ENCODE results near the gene OTOG. TPM values are rescaled to one million over a fixed set of nuclear protein-coding genes. Genes with fewer than 3 reads are reported as not detected.

The OTOG gene
- total RNA-seq, 6 experiments from 2014 or later, result not detected

DNA sequence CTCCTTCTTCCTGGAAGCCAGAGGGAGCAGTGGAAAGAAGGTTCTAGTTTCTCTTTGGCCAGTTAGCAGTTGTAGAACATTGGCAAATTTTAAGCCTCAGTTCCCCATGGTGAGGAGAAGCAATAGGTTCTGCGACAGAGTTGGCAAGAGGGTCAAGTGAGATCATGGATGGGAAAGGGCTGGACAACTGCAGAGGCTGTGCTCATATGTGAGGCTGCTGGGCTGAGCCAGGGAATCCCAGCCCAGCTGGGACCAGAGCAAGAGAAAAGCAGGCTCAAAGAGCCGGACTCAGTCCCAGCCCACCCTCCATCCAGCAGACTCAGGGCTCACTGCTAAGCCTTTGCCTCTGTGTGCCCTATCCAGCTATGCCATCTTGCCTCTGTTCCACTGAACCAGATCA is 105.5 kb downstream of the OTOG start:
- WGBS (ENCODE audit: insufficient coverage, low coverage, low lambda C conversion rate, missing lambda C conversion rate), result 34% methylated on average over 2 of the region's 2 CpGs
- Histone ChIP-seq H3K9me3 (no peaks in the 10 kb centered on the region), H3K4me1 (no peaks in the 10 kb centered on the region), H3K4me3 (no peak overlapping the region), H3K36me3 (no peaks in the 10 kb centered on the region), H3K27ac (no peak overlapping the region), H3K27me3 (no peaks in the 10 kb centered on the region)
- intact Hi-C loops (cut with DNase I), result no loop called here
- DNase-seq (no peak), ATAC-seq (no peak)
- TF ChIP-seq POLR2A (IDR thresholded peaks at IDR 0.05), result no peak
- TF ChIP-seq CTCF (IDR thresholded peaks at IDR 0.05), result no peak

DNA sequence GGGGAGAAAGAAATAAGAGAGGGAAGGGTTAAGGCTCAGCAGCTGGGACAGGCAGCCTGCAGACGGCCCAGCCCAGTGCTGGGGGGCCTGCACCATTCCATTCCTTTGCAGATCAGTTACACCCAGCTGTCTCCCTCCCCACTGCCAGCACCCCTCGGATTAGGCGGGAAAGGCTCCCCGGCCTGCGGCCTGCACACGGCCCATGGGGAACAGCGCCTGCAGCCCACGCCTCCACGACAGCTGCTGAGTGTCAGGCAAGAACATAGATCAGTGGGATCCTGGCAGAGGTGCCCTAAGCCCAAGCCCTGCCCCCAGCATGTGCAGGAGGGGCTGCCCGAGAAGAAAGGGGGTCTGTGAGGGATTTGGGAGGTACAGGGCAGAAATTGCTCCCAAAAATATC is 106.6 kb downstream of the OTOG start:
- Histone ChIP-seq H3K27ac (no peak overlapping the region), H3K9me3 (no peaks in the 10 kb centered on the region), H3K27me3 (no peaks in the 10 kb centered on the region), H3K36me3 (no peaks in the 10 kb centered on the region), H3K4me3 (no peak overlapping the region), H3K4me1 (no peaks in the 10 kb centered on the region)
- DNase-seq (no peak), ATAC-seq (no peak)
- intact Hi-C loops (cut with DNase I), result no loop called here
- WGBS (ENCODE audit: insufficient coverage, low coverage, low lambda C conversion rate, missing lambda C conversion rate), result 17% methylated on average over 1 of the region's 10 CpGs
- TF ChIP-seq POLR2A (IDR thresholded peaks at IDR 0.05), result no peak

DNA sequence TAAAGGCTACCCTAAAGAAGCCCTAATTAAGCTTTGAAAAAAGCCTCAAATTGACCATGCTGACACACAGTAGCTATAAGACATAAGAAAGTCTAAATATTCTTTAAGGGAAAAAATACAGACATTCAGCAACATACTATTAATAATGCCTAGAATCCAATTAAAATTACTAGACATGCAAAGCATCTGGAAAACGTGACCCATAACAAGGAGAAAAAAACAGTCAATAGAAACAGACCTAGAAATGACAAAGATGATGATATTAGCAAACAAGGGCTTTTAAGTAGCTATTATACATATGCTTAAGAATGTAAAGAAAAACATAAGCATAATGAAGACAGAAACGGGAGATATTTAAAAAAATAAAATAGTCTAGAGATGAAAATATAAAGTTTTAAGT is 108.6 kb downstream of the OTOG start:
- intact Hi-C loops (cut with DNase I), result no loop called here
- TF ChIP-seq CTCF (IDR thresholded peaks at IDR 0.05) (no peak), POLR2A (IDR thresholded peaks at IDR 0.05) (no peak)
- 35% methylated on average over 2 of the region's 2 CpGs for WGBS (ENCODE audit: insufficient coverage, low coverage, low lambda C conversion rate, missing lambda C conversion rate)
- Histone ChIP-seq H3K4me1 (no peaks in the 10 kb centered on the region), H3K36me3 (no peaks in the 10 kb centered on the region), H3K27me3 (no peaks in the 10 kb centered on the region), H3K4me3 (no peak overlapping the region), H3K27ac (no peak overlapping the region), H3K9me3 (no peaks in the 10 kb centered on the region)
- no peak for ATAC-seq
- DNase-seq, result no peak

GRCh38 chr11:17658211-17658610 is 111.2 kb downstream of the OTOG start:
- no peak overlapping the region for H3K4me3 ChIP-seq
- H3K36me3 ChIP-seq, result no peaks in the 10 kb centered on the region
- intact Hi-C loops (cut with DNase I), result no loop called here
- no peak for TF ChIP-seq POLR2A (IDR thresholded peaks at IDR 0.05)
- no peak for TF ChIP-seq CTCF (IDR thresholded peaks at IDR 0.05)
- no peak for DNase-seq
- H3K27ac ChIP-seq, result no peak overlapping the region
- ATAC-seq, result no peak
- no peaks in the 10 kb centered on the region for H3K9me3 ChIP-seq
- H3K4me1 ChIP-seq, result no peaks in the 10 kb centered on the region
- no peaks in the 10 kb centered on the region for H3K27me3 ChIP-seq

GRCh38 chr11:17668166-17668565 is 121.1 kb downstream of the OTOG start:
- no peak for DNase-seq
- H3K27ac ChIP-seq, result no peak overlapping the region
- intact Hi-C loops (cut with DNase I), result no loop called here

More at GRCh38 chr11:17668166-17668565, 121.1 kb downstream of the OTOG start:
- Histone ChIP-seq H3K36me3 (no peaks in the 10 kb centered on the region), H3K4me1 (no peaks in the 10 kb centered on the region), H3K4me3 (no peak overlapping the region), H3K9me3 (no peaks in the 10 kb centered on the region), H3K27me3 (peaks cover 0 to 5% of the 10 kb centered on the region in 2 donors)
- no peak for ATAC-seq
- TF ChIP-seq POLR2A (IDR thresholded peaks at IDR 0.05), result no peak
- TF ChIP-seq CTCF (IDR thresholded peaks at IDR 0.05), result no peak
